Measurements from ENCODE around the gene AGBL5.
"Not testable (repeated sequence)": the region's sequence is repeated elsewhere in the genome, so short reads cannot be mapped to it uniquely, and the experiment has no call there.

The AGBL5 gene

DNA sequence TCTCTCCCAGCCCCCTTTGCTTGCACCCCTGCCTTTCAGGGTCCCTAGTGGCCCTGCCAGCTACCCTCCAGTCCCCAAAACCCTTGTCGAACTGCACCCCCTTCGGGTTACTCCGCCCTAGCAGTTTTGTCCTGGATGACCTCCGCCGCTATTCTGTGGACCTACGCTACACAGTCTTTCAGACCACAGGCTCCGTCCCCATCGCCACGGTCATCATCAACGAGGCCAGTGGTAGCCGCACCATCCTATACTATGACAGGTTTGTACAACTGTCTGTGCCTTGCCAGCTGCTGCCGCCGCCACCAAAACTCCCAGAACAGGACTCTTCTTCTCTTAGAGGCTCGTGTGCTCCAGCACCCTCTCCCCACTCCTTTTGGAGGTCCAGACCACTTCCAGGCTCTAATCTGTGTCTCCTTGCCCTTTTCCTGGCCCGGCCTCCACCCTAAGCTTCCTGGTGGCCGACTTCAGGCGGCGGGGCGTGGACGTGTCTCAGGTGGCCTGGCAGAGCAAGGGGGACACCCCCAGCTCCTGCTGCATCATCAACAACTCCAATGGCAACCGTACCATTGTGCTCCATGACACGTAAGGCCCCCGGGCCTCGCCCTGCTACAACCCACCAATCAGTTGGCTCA is 43.0 kb downstream of the AGBL5 start:
- no peak for DNase-seq

DNA sequence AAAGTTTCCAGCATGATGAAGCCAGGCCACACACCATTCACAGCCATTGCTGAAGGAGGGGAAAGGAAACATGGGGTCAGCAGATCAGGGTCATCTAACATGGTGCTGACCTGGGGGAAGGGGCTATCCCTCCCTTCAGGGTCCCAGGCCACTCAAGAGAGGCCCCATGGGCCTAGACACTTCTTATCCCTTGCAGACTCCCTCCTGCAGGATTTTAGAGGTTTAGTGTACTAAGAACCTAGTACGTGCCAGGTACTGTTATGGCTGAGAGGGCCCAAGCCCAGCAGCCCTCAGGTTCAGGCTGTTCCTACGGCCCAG is 43.9 kb downstream of the AGBL5 start:
- no peak for DNase-seq

DNA sequence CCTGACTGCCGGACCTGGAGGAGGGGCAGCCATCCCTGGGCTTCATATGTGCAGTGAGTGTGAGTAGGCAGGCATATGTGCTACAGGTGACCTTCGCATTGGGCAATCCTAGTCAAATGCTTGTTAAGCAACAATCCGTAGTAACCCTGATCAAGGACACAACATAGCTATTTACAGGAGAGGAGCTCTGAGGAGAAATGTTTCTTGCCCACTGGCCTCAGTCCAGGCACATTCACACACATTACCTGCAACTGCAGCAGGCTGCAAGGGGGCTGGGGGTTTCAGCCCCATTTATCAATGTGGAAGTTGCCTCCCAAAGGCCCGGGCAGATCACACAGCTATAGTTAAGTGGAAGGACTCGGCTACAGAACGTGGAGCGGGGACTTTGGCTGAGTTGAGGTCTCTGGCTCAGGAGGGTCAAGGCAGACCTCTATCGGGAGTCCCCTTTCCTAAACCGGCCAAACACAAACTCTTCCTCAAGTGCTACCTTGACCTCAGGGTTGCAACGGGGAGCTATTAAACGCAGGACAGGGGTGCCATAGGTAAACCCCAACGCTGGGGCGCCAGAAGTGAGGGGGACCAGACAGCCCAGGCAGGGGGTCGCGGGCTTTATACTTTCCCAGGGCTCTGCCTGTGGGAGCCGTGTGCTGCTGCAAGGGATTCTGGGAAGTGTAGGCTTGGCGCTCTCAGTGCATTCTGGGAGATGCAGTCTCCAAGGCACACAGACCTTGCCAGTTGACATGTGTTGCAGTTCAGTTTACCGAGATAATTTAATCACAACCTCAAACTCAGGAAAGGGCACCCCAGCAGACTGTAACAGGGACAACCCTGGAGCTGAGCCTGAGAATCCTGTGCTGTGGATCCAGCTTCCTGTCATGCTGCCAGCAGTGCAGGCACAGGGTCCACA is 44.5 kb downstream of the AGBL5 start:
- DNase-seq: peak; percentile 89

GRCh38 chr2:27096748-27097297 is 45.4 kb downstream of the AGBL5 start:
- no peak for DNase-seq

DNA sequence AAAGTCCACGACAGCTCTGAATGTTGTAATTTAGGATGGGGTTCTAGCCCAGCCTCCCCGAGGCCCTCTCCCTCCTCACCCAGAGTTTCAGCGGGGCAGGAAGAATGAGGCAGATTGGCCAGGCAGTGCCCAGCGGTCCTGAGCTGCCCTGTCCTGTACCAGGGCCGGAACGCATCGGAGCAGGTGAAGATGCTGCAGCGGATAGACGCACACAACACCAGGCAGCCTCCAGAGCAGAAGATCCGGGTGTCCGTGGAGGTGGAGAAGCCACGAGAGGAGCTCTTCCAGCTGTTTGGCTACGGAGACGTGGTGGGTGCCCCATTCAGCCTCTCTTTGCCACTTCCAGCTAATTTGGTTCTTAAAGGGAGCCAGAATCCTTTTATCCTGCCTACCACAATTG is 45.9 kb downstream of the AGBL5 start:
- DNase-seq: no peak

- DNase-seq: no peak
Observed at GRCh38 chr2:27099334-27099955, 48.0 kb downstream of the AGBL5 start.

- DNase-seq: no peak
Observed at GRCh38 chr2:27100036-27100435, 48.6 kb downstream of the AGBL5 start.

DNA sequence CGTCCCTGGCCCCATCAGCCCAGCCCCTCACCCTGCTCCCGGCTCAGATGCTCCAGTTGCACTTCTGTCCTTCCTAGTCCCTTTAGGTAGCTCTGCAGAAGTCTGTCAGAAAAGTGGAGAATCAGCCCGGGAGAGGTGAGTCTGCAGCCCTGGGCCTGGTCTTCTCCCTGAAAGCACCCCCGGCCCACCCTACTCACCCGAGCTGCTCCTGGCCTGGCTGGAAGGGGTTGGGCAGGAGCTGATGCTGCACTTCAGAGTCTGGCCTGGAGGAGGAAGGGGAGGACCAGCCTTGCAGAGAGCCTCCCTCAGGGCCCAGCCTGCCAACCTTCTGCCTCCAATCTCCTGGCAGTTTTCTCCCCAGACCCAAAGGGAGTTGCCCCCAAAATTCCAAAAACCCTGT is 50.9 kb downstream of the AGBL5 start:
- DNase-seq: no peak

GRCh38 chr2:27105981-27106380 is 54.5 kb downstream of the AGBL5 start:
- no peak for DNase-seq

DNA sequence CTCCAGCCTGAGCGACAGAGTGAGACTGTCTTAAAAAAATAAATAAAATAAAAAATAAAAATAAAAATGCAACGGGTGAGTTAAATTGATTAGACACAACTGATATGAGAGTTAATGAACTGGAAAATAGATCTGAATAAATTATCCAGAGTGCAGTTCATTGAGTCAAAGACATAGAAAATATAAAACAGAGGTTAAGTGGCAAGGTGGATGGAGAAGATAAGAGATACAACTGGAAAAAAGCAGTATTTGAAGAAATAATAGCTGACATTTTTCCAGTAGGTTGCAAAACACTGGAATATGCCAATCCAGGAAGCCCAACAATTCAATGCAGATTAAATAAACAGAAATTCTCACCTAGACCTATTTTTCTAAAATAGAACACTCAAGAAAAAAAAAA is 56.8 kb downstream of the AGBL5 start:
- DNase-seq: no peak

- no peak for DNase-seq
Observed at GRCh38 chr2:27109083-27109482, 57.6 kb downstream of the AGBL5 start.

GRCh38 chr2:27110603-27111352 is 59.3 kb downstream of the AGBL5 start:
- DNase-seq: not testable (repeated sequence)

DNA sequence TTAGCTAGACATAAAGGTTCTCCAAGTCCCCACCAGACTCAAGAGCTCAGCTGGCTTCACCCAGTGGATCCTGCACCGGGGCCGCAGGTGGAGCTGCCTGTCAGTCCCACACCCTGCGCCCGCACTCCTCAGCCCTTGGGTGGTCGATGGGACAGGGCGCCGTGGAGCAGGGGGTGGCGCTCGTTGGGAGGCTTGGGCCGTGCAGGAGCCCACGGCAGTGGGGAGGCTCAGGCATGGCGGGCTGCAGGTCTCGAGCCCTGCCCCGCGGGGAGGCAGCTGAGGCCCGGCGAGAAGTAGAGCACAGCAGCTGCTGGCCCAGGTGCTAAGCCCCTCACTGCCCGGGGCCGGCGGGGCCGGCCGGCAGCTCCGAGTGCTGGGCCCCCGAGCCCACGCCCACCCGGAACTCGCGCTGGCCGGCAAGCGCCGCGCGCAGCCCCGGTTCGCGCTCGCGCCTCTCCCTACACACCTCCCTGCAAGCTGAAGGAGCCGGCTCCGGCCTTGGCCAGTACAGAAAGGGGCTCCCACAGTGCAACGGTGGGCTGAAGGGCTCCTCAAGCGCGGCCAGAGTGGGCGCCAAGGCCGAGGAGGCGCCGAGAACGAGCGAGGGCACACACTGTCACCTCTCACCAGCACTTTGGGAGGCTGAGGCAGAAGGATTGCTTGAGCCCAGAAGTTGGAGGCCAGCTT is 60.1 kb downstream of the AGBL5 start:
- not testable (repeated sequence) for DNase-seq

DNA sequence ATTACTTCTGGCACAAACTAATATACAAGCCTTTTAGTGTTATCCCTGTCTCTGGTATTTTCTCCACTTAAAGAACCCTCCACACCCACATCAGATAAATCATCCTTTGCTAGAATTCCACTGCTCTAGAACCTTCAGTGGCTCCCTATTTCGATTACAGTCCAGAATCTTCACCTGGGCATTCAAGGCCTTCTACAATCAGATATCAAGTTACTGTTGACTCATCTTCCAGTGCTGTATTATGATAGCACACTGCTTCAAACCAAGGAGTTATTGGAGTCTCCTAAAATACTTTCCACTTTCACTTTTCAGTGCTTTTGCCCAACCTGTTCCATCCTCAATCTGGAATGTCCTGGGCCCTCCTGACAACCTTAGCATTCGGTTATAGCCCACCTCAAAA is 64.1 kb downstream of the AGBL5 start:
- DNase-seq: no peak

DNA sequence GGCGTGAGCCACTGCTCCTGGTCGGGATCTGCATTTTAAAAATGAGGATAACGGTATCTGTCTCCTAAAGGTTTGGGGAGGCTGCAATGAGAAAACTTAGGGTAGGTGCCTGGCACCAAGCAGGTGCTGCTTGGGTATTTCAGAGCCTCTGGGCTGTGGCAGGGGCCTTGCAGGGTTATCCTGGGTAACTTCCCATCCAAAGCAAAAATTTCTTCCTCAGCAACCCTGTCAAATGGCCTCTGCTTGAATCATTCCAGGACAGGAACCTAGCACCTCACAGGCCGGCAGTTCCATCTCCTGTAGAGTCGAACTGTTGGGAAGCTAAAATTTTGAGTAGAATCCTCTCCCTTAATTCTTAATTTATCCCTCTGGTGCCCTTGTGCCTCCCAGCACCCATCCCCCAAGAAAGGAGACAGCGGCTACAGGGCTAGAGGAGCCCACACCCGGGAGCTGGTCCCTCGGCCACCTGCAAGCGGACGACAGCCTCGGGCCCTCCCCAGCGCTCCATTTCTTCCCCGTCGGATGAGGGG is 66.6 kb downstream of the AGBL5 start:
- no peak for DNase-seq

DNA sequence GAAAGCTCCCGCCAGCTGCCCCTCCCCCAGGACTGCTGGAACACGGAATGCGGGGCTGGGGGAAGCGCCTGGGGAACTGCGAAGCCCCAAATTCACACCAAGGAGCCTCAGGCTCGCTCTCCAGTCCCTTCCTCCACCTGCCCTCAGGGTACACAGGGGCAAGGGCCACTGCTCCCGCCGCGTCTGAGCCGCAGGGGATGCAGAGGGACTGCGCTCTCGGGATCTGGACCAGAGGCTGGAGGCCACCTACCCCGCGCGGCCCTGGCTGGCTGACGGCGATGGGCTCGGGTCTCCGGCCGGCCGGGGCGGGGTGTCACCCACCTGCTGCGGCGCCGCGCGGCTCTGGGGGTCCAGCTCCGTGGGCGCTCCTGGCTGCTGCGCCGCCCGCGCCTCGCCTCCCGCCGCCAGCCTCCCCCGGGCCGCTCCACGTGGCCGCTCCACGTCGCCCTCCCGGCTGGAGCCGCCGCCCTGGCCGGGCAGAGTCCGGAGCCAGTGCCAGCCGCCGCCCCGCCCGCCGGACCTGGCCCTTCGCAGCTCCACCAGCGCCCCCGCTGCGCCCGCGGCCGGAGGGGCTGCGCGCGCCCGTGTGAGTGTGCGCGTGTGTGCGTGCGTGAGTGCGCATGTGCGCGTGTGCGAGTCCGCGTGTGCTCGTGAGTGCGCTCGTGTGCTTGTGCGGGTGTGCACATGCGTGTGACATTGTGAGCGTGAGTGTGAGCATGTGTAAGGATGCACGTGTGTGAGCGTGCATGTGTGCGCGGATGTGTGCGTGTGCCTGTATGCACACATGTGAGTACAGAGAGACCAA is 67.3 kb downstream of the AGBL5 start, which contains the start of gene CGREF1:
Gene CGREF1, minus strand, starts transcription at position 604 of the 805 bp plus-strand sequence. CDS start 14,762 bp downstream, outside the sequence.
- peak; percentile 43 for DNase-seq

DNA sequence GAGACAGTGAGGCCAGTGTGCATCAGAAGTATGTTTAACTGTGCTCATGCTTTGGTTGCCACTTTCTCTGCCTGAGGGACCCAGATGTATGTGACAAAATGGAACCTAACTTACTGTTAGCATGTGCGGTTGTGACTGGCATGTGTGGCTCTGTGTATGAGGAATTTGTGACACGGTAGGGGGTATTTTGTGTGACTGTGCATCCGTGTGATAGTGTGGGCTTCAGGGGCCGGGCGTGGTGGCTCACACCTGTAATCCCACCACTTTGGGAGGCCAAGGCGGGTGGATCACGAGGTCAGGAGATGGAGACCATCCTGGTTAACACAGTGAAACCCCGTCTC is 67.8 kb downstream of the AGBL5 start:
- not testable (repeated sequence) for DNase-seq

Measured in NCI-H2171 (cell line).